HG02870 (cell line): Measurements from ENCODE around the gene WFDC11.
"Not testable (repeated sequence)": the region's sequence is repeated elsewhere in the genome, so short reads cannot be mapped to it uniquely, and the experiment has no call there.

Source experiments
- ATAC-seq: cut with Tn5 transposase; IDR thresholded peaks from one replicate; pipeline ENCODE4 v1.9.1; 2021; ENCODE audit warnings: mild to moderate bottlenecking, moderate library complexity; ENCODE audit not compliant: unreplicated experiment

Gene WFDC11

GRCh38 chr20:45670139-45670538 lies at the start of gene WFDC11:
Gene WFDC11, minus strand, starts transcription at chr20:45670239. Its CDS starts 19,639 bp downstream, at chr20:45650600.
- ATAC-seq: no peak

GRCh38 chr20:45716141-45716688 lies 46.2 kb upstream of the WFDC11 start:
- not testable (repeated sequence) for ATAC-seq

GRCh38 chr20:45704969-45705637 lies 35.1 kb upstream of the WFDC11 start, which contains the start of gene WFDC10B:
Gene WFDC10B, minus strand, starts transcription at chr20:45705019. Its CDS starts 19,027 bp downstream, at chr20:45685992.
- no peak for ATAC-seq

GRCh38 chr20:45701873-45702272 lies 31.8 kb upstream of the WFDC11 start, which contains the start of gene WFDC13:
Gene WFDC13, plus strand, starts transcription at chr20:45702038. Its CDS starts 86 bp downstream, at chr20:45702124.
- no peak for ATAC-seq

- no peak for ATAC-seq
These were observed 31.1 kb upstream of the WFDC11 start for GRCh38 chr20:45701104-45701503.

- no peak for ATAC-seq
These were observed 25.5 kb upstream of the WFDC11 start for GRCh38 chr20:45695496-45695895.

GRCh38 chr20:45693346-45693745 lies 23.3 kb upstream of the WFDC11 start:
- not testable (repeated sequence) for ATAC-seq

GRCh38 chr20:45685896-45686295 lies 15.9 kb upstream of the WFDC11 start:
- no peak for ATAC-seq

- no peak for ATAC-seq
These were observed 9.6 kb upstream of the WFDC11 start for GRCh38 chr20:45679650-45680049.

- no peak for ATAC-seq
These were observed 2.7 kb upstream of the WFDC11 start for GRCh38 chr20:45672765-45673164.

GRCh38 chr20:45657038-45657437 lies 13.0 kb downstream of the WFDC11 start:
- ATAC-seq: not testable (repeated sequence)

- ATAC-seq: not testable (repeated sequence)
These were observed 18.3 kb downstream of the WFDC11 start for GRCh38 chr20:45651726-45652125.

GRCh38 chr20:45649312-45649863 lies 20.7 kb downstream of the WFDC11 start:
- ATAC-seq: no peak

- no peak for ATAC-seq
These were observed 22.5 kb downstream of the WFDC11 start for GRCh38 chr20:45647441-45648050.

- no peak for ATAC-seq
These were observed 23.2 kb downstream of the WFDC11 start for GRCh38 chr20:45646875-45647274.

GRCh38 chr20:45645869-45646268 lies 24.2 kb downstream of the WFDC11 start:
- not testable (repeated sequence) for ATAC-seq

GRCh38 chr20:45641076-45641475 lies 29.0 kb downstream of the WFDC11 start:
- ATAC-seq: not testable (repeated sequence)

GRCh38 chr20:45639687-45640086 lies 30.4 kb downstream of the WFDC11 start:
- no peak for ATAC-seq

GRCh38 chr20:45636513-45636912 lies 33.5 kb downstream of the WFDC11 start:
- ATAC-seq: no peak

GRCh38 chr20:45631184-45631583 lies 38.9 kb downstream of the WFDC11 start, which contains the start of gene WFDC9:
Gene WFDC9, minus strand, starts transcription at chr20:45631284. Its CDS starts 21,103 bp downstream, at chr20:45610181.
- no peak for ATAC-seq

- no peak for ATAC-seq
These were observed 39.7 kb downstream of the WFDC11 start for GRCh38 chr20:45630371-45630770.
